HL-60 (cell line): Measurements from ENCODE around the gene C16orf90.

Experiments
- GABPA ChIP-seq: IDR thresholded peaks from 2 replicates; pipeline ENCODE4 v1.6.1; 2012; ENCODE audit warnings: low read depth
- POLR2AphosphoS5 ChIP-seq: IDR thresholded peaks from 2 replicates; pipeline ENCODE4 v1.6.1; 2012; ENCODE audit warnings: low read depth
- TF ChIP-seq, protein P1 (sequence below): IDR thresholded peaks from one replicate; pipeline ENCODE4 v1.5.1; 2011; ENCODE audit warnings: low read length, control low read depth, inconsistent platforms; ENCODE audit not compliant: insufficient read depth
- TF ChIP-seq, protein P2 (sequence below): IDR thresholded peaks from 2 replicates; pipeline ENCODE4 v1.6.1; 2012; ENCODE audit warnings: low read depth; ENCODE audit not compliant: insufficient replicate concordance

DNA sequence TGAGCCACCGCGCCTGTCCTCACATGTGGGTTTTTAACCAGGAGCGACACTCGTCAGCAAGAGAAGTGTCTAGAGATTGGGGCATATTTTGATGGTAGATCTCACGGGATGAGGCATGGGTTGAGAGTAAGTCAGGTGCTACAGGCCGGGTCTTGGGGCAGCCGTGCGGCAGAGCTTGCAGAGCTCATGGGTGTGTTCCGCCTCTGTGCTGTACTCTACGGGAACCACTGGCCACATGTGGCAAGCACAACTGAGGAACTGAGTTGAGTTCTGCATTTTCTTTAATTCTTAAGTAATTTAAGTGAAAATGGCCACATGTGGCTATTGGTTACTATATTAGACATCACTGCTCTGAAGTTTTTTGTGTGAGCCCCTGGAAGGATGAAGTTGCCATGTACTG lies 15.1 kb upstream of the C16orf90 start:
- TF ChIP-seq, protein P1, sequence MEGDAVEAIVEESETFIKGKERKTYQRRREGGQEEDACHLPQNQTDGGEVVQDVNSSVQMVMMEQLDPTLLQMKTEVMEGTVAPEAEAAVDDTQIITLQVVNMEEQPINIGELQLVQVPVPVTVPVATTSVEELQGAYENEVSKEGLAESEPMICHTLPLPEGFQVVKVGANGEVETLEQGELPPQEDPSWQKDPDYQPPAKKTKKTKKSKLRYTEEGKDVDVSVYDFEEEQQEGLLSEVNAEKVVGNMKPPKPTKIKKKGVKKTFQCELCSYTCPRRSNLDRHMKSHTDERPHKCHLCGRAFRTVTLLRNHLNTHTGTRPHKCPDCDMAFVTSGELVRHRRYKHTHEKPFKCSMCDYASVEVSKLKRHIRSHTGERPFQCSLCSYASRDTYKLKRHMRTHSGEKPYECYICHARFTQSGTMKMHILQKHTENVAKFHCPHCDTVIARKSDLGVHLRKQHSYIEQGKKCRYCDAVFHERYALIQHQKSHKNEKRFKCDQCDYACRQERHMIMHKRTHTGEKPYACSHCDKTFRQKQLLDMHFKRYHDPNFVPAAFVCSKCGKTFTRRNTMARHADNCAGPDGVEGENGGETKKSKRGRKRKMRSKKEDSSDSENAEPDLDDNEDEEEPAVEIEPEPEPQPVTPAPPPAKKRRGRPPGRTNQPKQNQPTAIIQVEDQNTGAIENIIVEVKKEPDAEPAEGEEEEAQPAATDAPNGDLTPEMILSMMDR: no peak
- TF ChIP-seq POLR2AphosphoS5: no peak
- no peak for TF ChIP-seq GABPA
- TF ChIP-seq, protein P2, sequence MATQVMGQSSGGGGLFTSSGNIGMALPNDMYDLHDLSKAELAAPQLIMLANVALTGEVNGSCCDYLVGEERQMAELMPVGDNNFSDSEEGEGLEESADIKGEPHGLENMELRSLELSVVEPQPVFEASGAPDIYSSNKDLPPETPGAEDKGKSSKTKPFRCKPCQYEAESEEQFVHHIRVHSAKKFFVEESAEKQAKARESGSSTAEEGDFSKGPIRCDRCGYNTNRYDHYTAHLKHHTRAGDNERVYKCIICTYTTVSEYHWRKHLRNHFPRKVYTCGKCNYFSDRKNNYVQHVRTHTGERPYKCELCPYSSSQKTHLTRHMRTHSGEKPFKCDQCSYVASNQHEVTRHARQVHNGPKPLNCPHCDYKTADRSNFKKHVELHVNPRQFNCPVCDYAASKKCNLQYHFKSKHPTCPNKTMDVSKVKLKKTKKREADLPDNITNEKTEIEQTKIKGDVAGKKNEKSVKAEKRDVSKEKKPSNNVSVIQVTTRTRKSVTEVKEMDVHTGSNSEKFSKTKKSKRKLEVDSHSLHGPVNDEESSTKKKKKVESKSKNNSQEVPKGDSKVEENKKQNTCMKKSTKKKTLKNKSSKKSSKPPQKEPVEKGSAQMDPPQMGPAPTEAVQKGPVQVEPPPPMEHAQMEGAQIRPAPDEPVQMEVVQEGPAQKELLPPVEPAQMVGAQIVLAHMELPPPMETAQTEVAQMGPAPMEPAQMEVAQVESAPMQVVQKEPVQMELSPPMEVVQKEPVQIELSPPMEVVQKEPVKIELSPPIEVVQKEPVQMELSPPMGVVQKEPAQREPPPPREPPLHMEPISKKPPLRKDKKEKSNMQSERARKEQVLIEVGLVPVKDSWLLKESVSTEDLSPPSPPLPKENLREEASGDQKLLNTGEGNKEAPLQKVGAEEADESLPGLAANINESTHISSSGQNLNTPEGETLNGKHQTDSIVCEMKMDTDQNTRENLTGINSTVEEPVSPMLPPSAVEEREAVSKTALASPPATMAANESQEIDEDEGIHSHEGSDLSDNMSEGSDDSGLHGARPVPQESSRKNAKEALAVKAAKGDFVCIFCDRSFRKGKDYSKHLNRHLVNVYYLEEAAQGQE: no peak
